DMS 273 (cell line): ENCODE results near the gene DSCAM.
"Not testable (repeated sequence)": the region's sequence is repeated elsewhere in the genome, so short reads cannot be mapped to it uniquely, and the experiment has no call there.

ENCODE experiments used
- DNase-seq: peaks from one replicate; lab custom pipeline; 2025; ENCODE audit not compliant: unreplicated experiment; lab: John Stamatoyannopoulos, UW

DSCAM gene

DNA sequence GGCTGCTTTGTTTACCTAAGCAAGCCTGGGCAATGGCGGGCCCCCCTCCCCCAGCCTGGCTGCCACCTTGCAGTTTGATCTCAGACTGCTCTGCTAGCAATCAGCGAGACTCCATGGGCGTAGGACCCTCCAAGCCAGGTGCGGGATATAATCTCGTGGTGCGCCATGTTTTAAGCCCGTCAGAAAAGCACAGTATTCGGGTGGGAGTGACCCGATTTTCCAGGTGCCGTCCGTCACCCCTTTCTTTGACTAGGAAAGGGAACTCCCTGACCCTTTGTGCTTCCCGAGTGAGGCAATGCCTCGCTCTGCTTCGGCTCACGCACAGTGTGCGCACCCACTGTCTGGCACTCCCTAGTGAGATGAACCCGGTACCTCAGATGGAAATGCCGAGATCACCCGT is 818.6 kb downstream of the DSCAM start:
- DNase-seq, result not testable (repeated sequence)

DNA sequence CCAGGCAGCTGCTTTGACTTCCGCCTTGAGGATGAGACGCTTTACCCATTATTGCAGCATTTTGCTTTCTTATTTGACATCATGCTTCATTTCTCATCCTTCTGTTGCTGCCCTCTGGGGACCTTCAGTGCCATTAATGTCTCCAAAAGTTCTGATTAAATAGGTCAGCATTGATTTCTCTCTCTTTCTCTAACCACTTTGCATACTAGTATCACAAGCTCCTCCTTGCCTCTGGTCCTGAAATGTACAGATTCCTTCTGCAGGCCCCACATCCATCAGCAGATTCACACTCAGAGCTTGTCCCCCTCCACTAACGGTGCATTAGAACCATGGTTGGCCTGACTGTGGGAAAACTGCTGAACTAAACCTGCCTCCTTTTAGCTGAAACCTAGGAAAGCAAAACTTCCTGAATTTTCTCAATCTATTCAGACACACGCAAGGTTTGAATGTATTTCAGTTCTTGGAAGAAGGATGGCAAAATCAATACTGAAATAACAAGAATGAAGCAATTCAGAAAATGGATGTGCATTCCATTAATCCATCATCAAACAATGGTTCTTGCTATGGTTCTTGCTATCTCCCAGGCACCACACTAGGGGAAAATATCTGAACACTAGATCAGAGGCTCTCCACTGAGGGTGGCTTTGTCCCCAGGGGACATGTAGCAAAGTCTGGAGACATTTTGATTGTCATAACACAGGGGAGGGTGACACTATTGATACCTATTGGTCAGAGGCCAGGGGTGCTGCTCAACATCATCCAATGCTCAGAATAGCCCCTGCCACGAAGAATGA is 825.2 kb downstream of the DSCAM start:
- no peak for DNase-seq

DNA sequence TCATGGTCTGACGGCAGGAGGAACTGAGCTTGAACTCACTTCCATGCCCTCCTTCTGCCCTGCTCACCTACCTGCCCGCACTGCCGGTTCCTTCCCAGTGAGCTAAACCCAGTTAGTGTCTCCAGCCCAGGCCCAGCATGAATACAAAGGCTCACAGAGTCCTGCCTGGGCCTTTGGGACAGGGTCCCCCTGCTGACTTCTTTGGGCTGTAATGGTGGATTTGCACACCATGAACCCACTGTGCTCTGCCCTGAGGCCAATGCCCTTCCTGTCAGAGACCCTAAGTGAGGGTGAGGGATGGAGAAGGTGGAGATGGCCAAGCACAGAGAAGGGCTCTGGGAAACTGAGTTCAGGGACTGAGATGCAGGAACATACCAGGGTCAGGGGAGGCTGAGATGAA is 826.3 kb downstream of the DSCAM start:
- DNase-seq, result no peak

DNA sequence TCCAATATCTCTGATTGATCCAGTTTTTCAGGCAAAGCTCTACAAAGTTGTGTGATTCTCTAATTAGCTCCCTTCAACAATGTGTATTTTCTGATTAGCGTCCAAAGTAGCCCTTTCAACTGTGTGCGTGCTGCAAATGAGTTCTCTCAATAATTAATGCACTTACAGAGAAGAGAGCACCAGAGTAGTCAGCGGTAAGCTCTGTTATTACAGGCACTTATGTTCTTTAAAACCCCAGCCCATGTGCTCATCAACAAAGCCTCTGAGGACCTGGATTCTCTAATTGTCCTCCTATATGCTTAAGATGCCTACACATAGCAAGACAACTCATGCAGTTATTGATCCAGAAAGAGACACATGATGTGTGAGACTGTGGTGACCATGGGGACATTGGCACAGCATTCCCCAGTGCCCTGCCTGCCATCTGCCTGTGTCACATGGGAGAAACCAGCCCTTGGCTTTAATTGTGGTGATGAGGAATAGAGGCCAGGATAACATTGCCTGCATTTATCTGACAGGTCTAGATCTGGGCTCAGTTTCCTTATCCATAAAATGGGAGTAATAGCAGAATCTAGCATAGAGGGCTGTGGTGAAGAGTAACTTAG is 828.0 kb downstream of the DSCAM start:
- no peak for DNase-seq

DNA sequence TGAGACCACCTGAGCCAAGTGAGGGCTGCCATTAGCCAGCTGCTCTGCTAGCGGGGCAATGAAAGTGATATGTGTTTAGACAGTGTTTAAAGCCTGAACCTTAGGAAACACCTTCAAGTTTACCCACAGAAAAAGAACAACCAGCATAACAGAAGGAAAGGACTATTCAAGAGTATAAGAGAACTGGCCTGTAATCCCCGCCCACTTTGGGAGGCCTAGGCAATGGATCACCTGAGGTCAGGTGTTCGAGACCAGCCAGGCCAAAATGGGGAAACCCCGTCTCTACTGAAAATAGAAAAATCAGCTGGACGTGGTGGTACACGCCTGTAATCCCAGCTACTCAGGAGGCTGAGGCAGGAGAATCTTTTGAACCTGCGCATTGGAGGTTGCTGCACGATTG is 830.3 kb downstream of the DSCAM start:
- no peak for DNase-seq

DNA sequence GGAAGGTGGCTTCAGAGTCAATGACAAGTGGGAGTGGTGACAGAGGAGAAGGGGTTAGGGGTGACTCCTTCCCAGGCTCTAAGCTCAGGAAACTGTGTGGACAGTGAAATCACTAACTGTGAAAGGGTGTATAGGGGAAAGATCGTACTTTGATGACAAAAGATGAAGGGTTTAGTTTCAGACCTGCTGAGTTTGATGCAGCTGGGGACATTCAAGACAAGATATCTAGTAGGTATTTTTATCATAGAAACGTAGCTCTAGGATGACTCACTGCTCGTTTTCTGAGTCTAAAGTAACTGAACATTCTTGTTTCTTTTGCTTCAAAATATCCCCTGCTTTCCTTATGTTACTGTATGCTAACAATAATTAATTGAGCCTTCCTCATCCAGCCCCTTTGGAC is 830.7 kb downstream of the DSCAM start:
- DNase-seq, result no peak

DNA sequence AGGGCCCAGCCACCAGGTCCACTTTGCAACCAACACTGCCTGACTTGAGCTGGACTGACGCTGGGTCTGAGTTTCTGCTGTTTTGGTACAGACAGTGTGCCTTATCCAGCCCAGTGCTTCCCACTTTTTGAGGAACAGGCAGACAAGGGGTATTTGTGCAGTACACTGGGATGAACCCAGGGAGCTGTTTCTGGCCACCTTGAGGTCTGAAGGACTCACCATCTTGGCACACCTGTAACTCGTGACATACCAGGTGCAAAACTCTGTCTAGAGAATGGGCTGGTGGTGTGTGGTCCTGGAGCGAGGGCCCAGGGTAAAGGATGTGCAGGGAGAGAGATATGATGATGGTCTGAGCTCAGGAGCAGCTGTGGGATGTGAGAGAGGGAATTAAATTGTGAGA is 831.1 kb downstream of the DSCAM start:
- no peak for DNase-seq

DNA sequence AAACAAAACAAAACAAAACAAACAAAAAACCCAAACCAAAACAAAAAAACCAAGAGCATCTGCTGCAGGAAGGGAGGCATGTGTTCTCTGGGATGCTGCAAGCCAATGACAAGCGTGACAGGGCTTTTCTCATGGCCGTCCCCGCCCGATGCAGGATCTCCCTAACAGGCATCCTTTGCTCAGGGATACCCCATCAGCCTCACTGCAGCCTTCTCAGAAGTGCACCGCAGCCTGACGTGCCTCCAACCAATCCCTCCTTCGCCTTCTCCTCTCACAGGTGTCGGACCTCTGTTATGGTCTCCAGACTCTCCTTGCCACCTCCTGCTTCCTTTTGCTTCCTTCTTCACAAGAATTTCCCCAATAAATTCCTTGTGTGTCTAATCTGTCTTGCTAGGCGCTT is 832.6 kb downstream of the DSCAM start:
- no peak for DNase-seq

DNA sequence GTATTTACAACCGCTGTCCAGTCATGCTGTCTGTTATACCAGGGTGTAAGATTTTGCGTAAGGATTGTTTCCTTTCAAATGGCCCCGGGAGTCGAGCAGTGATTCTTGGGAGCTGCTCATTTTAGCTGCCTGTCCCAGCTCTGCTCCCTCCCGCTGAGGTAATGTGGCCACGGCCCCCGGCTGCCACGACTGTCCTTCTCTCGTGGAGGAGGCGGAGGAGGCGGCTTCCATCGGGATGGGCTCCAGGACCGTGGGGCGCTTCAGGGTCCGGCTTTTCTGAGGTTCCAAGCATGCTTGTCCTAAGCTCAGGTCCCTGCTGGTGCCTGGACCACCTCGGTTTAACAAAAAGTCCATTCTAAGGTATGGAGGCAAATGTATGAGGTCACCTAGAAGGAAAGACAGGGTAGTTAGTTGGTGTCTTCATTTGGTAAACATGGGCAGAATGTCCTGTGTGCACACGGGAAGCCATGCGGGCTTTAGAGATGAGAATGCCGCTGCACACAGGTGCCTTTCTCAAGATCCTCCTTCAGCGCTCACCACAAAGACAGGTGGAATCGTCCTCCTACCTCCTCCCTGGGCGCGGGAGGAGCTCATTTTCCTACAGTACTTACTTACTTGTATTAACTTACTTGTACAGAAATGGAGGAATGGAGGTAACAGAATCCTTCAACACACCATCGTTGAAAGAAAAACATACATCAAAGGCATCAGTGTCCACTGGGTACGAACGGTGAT is 833.8 kb downstream of the DSCAM start:
- no peak for DNase-seq

DNA sequence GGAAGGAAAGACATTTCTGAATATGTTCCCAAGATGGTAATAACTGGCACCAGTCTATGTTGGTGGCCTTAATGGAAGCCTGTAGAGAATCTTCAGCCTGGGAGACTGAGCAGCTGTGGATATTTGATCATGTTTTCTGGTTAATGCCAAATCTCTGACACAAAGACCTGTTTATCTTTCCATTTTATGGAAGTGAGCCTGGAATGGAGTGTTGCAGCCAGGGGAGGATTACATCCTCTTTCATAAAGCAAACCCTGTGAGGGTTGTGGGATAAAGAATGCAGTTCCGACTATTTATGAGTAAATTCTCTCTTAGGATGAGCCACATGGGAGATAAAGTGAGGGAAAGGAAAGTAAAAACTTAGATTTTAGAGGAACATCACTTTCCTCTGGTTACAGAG is 835.6 kb downstream of the DSCAM start:
- no peak for DNase-seq

DNA sequence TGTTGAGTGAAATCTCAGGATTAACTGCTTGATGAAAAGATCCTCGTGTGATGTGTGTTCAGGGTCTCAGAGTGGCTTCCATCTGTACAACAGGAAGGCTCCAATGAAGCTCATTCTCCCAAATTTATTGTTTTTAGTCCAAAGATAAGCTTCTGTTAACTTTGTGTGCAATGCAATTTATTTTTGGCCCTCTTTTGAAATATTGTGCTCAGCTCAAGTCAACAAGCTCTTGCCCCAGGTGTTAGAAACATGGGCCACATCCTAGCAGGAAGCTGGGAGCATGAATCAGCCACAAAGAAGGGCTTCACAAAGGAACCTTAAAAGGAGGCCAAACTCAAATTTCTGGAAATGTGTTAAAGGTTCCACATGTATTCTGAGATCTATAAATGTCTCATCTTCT is 844.0 kb downstream of the DSCAM start:
- no peak for DNase-seq

DNA sequence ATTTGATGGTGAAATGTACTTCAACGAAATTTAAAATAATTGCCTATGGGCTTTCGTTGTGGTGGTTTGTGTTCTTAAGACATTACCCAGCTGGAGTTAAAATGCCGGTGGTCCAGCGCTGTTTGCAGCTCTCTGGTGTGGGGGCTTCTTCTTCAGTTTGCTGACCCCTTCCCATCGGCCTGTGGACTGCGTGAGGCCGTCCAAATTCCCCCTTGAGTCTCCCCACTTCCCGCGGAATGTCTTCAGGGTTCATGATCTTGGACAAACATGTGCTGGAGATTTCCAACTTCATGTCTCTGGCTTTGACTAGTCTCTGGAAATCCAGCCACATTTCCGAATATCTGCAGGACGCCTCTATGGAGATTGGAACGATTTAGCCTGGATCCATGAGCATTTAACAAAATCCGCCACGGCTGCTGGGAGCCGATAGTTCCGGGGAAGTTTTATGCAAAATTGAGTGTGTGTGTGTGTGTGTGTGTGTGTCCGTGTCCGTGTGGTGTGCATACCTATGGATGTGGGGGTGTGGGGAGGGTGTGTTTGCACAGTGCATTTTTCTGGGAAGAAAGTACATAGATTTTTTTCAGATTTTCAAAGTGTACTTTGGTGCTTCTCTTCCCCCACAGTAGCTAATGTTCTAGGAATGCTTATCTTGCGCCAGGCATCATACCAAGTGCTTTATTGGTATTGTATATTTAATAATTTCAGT is 862.5 kb downstream of the DSCAM start:
- DNase-seq, result no peak

DNA sequence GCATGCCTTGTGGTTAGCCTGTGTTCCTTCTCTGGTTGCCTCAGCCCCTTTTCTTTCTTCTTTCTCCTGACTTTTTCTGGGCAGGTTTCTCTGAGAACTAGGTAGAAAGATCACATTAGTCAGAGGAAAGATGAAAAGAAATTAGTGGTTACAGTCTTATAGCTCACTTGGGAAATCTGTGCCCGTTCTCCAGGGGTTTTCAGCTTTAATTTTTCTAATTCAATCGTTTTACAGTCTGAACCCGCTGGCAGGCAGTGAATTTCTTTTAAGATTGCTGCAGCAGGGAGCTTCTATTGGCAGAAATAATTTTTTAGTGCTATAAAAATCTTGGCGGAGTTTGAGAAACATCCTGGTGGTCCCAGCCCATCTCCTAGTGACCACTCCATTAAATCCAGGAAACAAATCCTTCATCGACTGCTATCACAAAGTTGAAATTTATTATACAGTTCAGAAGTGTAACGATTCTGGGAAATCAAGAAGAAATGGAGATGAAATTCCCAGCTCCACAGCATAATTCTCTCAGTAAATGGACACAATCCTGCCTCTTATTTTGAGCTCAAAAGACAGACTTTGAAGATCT is 866.6 kb downstream of the DSCAM start:
- no peak for DNase-seq

DNA sequence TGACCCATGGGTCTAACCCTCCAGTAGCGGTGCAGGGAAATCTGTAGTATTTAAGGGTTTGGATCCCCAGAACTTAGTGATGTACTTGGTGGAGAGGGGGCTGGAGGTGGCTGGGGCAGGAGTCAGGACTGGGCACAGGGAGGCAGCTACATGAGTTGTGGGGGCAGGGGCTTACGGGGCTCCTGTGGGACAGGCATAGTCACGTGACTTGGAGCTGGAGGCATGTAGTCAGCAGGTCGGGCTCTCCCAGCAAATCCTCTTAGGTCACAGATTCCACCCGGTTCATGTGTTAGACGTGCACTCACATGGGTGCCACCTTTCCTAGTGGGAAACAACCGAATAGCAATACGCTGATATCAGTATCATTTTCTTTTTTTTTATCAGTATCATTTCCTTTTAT is 867.6 kb downstream of the DSCAM start:
- no peak for DNase-seq

DNA sequence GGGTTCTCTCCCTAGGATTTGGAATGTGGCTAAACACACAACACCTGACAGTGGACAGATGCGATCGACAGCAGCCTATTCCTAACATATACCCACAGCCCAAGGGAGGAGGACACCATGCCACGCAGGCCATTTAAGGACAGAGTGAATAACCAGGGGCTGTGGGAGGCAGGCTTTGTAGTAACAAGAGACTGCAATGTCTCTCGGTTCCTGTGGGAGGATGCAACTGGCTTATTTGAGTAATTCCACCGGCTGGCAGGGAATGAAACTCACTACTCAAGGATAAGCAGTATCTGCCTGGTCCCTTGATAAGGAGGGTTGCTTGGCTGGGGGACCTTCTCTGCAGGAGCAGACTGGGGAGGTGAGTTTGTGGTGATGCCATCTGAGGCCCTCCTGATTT is 870.2 kb downstream of the DSCAM start:
- no peak for DNase-seq

DNA sequence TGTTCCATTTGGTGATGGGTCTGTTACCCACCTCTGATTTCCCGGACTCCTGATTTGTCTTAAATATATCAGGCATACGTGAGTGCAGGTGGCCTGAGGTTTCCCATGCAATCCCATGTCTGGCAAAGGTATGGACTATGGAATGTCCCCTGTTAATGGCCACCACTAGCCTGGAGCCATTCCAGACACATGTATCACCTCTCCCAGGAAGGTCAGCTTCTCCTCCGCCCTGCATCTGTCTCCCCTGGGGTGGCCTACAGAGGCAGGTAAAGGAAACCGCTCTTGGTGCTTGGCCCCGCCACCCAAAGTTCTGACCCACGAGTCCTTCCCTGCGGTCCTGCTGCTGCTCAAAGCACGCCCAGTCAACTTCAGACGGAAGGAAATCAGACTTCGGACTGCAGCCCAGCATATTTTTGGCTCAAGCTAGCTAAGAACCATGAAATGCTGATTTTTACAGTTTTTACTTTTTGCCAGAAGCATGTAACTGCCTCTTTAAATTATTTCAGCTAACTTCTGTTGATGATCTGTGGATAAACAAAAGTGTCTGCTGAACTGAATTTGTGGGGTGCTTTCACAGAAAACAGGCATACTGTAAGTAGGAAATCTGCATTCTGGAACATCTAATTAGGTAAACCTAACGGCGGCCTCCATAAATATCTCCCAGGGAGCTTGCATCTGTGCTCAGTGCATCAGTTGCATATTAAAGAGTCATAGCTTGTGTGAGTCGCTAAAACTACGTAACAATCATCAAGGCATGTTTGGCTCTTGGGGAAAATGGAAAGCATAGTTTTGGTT is 873.8 kb downstream of the DSCAM start:
- no peak for DNase-seq

DNA sequence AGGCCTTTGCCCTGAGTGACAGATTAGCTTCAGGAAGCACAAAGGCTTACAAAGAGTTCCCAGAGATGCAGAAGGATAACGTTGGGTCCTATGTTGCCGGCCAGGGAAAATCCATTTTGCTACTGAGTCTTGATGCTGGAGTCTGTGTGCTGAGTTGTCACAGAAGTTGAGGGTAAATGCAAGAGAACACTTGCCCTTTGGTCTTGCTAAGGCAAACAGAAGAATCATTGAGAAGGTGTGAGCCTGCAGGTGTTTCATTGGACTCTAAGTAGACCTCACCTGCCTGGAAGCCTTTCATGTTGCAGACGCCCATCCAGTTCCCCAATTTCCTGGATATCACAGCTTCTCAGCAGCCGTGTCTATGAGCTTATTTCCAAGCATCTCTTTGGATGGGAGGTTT is 874.5 kb downstream of the DSCAM start:
- DNase-seq, result no peak

DNA sequence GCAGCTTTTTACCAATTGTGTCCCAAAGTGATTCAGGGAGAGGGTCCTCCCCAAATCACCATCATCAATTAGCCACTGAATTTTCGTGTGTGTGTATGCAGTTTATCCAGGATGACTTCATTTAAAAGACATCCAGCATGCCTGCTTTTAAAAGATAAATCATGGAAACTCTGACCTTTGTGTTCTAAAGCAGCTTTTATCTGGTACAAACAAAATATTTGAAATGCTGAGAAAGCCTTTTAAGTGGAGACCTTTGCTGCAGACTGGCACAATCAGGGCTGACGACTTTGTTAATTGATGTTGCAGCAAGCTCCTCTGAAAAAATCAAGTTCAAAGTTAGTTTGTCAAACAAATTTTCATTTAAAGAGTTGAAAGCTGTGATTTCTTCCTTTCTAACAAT is 875.0 kb downstream of the DSCAM start:
- no peak for DNase-seq

DNA sequence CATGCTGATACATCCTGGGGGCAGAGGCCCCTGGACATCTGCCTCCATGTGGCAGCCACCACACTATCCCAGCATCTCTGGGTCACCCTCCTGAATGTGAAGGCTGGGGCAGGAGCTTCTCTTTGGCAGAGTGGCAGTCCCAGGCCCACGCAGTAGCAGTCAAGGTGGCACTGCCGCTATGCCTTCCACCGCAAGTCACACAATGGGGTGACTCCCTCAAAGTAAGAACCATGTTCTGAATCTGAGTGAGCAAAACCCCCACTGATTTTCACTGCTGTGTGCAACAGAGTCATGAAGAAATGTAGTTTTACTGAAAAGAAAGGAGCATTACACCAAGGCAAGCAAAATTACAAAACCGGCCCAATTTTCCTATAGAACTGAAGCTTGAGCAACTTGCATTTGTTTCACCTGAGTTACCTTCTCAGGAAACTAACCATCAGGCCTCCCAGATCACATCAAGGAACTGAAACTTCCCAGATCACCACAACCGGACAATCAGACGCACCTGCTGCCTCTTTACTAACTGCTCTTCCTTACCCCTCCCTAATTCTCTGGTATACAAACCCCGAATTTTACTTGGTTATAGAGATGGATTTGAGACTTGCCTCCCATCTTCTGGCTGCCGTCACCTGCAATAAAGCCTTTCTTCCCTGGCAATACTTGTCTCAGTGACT is 877.1 kb downstream of the DSCAM start:
- DNase-seq, result no peak

DNA sequence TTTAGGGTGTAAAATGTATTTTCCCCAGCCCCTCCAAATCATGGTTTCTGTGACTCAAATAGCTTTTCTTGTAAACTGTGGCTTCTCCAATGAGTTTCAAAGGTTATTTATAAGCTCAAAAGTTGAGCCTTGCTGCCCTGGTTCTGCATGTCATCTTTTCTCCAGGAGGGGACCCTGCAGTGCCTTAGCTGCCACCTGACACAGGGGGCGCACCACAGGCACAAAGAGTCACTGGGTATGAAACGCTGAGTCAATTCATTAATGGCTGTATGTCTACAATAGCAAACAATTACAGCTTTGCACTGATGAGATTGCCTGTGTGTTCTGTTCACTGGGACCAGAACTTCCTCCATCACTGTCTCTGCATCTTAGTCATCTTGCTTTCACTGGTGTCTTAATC is 878.9 kb downstream of the DSCAM start:
- no peak for DNase-seq
